ENCODE results near the gene LNX1.

Gene LNX1

DNA sequence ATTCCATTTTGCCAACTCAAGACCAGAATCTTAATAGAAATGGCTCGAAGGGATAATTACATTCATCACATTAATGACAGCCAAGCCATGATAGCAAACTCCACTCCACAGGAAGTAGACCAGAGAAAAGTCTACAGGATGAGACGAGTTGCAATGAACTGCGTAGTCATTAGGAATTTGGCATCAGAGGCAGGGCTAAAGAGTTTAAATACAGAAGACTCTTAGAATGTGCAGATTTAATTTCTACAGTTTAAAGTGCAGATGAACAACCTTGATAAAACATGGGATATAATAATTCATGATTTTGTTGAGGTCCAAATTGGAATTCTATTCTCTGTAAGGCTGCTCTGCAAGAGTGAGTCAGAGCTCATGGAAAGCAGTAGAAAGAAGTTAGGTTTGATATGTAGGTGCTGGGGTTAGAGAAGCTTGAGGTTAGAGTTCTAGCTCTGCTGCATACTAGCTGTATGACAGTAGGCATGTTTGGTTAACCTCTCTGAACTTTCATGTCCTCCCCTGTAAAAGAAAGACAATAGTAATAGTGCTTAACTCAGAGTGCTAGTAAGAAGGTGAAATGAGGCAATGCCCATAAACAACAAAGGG is 32.2 kb downstream of the LNX1 start:
- Histone ChIP-seq H2AFZ (no peak overlapping the region), H3K4me3 (ENCODE audit: low read depth, low read length) (no peak overlapping the region), H3K9me3 (ENCODE audit: control insufficient read depth, low read length) (no peaks in the 10 kb centered on the region), H3K27me3 (ENCODE audit: control insufficient read depth, insufficient read depth, low read length) (no peaks in the 10 kb centered on the region), H3K36me3 (ENCODE audit: control insufficient read depth, insufficient read depth, low read length) (no peaks in the 10 kb centered on the region), H3K4me1 (no peaks in the 10 kb centered on the region), H3K9ac (no peak overlapping the region), H3K27ac (no peak overlapping the region), H3K4me2 (ENCODE audit: low read length) (no peak overlapping the region), H3K79me2 (no peaks in the 10 kb centered on the region)
- TF ChIP-seq, protein P1, sequence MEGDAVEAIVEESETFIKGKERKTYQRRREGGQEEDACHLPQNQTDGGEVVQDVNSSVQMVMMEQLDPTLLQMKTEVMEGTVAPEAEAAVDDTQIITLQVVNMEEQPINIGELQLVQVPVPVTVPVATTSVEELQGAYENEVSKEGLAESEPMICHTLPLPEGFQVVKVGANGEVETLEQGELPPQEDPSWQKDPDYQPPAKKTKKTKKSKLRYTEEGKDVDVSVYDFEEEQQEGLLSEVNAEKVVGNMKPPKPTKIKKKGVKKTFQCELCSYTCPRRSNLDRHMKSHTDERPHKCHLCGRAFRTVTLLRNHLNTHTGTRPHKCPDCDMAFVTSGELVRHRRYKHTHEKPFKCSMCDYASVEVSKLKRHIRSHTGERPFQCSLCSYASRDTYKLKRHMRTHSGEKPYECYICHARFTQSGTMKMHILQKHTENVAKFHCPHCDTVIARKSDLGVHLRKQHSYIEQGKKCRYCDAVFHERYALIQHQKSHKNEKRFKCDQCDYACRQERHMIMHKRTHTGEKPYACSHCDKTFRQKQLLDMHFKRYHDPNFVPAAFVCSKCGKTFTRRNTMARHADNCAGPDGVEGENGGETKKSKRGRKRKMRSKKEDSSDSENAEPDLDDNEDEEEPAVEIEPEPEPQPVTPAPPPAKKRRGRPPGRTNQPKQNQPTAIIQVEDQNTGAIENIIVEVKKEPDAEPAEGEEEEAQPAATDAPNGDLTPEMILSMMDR (IDR thresholded peaks at IDR 0.05), result no peak

DNA sequence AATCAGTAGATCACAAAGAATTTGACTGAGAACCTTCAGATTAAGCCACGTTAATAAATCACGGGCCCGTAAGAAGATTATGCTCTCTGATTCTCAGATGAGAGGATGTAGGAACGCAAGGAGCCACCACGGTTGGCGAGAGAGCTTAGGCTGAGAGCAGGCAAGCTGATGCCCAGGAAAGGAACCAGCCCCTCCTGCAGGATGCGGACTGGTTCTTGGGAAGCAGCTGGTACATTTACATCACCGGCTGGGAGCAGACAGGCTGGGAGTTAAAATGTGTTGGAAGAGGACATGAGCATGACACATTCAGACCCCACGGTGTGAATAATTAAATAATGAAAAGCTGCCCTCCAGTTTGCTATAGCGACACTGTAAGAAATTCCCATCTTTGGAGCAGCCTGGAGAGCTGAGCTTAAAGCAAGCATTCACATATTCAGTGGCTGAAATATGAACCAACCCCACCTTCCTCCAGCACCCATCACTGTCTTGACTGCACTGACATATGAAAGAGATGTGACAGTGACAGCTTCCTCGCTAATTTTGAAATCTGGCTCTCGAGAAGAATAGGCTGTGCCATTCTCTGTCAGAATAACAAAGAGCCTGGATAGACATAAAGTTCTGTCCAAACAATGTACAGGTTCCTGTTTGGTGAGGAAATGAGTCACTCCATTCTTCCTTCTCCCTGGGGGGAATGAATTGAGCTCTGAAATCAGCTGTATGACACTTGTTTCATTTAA is 33.1 kb downstream of the LNX1 start:
- Histone ChIP-seq H3K9me3 (ENCODE audit: control insufficient read depth, low read length) (no peaks in the 10 kb centered on the region), H3K79me2 (no peaks in the 10 kb centered on the region), H2AFZ (no peak overlapping the region), H3K4me2 (ENCODE audit: low read length) (no peak overlapping the region), H3K4me1 (no peaks in the 10 kb centered on the region), H3K4me3 (ENCODE audit: low read depth, low read length) (no peak overlapping the region), H3K9ac (no peak overlapping the region), H3K27ac (no peak overlapping the region), H3K27me3 (ENCODE audit: control insufficient read depth, insufficient read depth, low read length) (no peaks in the 10 kb centered on the region), H3K36me3 (ENCODE audit: control insufficient read depth, insufficient read depth, low read length) (no peaks in the 10 kb centered on the region)
- TF ChIP-seq, protein P1 (IDR thresholded peaks at IDR 0.05), result no peak

DNA sequence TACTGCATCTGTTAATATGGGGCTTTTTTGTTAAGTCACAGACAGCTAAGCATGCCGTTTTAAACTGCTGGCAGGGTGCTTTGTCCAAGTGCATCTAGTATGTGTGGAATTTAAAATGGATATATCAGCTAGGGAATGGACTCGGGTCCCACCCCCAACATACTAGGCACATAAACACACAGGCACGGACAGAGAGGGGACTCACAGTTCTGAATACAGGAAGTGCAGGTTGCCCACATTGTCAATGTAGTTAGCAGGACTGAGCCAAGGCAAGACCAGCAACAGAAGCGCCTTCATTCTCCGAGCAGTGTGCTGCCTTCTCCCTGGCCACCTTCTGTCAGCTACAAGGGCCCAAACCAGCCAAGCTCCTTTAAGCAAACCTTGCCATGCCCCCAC is 33.6 kb downstream of the LNX1 start:
- no peaks in the 10 kb centered on the region for H3K4me1 ChIP-seq
- no peaks in the 10 kb centered on the region for H3K9me3 ChIP-seq (ENCODE audit: control insufficient read depth, low read length)
- H3K79me2 ChIP-seq, result no peaks in the 10 kb centered on the region
- no peak overlapping the region for H3K9ac ChIP-seq
- H3K4me2 ChIP-seq (ENCODE audit: low read length), result no peak overlapping the region
- no peak overlapping the region for H2AFZ ChIP-seq
- no peaks in the 10 kb centered on the region for H3K36me3 ChIP-seq (ENCODE audit: control insufficient read depth, insufficient read depth, low read length)
- H3K27me3 ChIP-seq (ENCODE audit: control insufficient read depth, insufficient read depth, low read length), result no peaks in the 10 kb centered on the region
- TF ChIP-seq, protein P1 (IDR thresholded peaks at IDR 0.05), result no peak
- H3K4me3 ChIP-seq (ENCODE audit: low read depth, low read length), result no peak overlapping the region
- no peak overlapping the region for H3K27ac ChIP-seq

DNA sequence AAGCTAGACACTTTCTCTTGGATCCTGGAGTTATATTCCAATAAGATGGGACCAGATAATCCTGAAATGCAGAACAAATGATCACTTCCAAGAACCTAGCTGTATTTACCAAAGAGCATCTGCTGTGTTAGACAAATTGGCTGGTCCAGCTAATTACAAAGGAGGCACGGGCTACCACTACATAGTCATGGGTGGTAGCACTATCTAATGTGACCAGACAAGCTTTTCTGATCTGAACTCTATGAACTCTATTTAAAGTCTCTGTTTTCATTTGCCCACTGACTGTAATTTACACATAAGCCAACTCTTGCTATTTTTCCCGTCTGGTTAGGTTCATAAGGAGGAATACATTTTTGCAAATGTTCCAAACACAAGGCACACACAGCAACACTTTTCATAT is 34.6 kb downstream of the LNX1 start:
- H3K27ac ChIP-seq, result no peak overlapping the region
- no peak overlapping the region for H3K9ac ChIP-seq
- no peak overlapping the region for H3K4me3 ChIP-seq (ENCODE audit: low read depth, low read length)
- H3K27me3 ChIP-seq (ENCODE audit: control insufficient read depth, insufficient read depth, low read length), result no peaks in the 10 kb centered on the region
- H3K36me3 ChIP-seq (ENCODE audit: control insufficient read depth, insufficient read depth, low read length), result no peaks in the 10 kb centered on the region
- TF ChIP-seq, protein P1 (IDR thresholded peaks at IDR 0.05), result no peak
- H2AFZ ChIP-seq, result no peak overlapping the region
- no peaks in the 10 kb centered on the region for H3K4me1 ChIP-seq
- H3K9me3 ChIP-seq (ENCODE audit: control insufficient read depth, low read length), result no peaks in the 10 kb centered on the region
- H3K4me2 ChIP-seq (ENCODE audit: low read length), result no peak overlapping the region
- H3K79me2 ChIP-seq, result no peaks in the 10 kb centered on the region

Data from parathyroid adenoma (tissue), 2 donors.